ENCODE data around the gene OR4N2.
"Not testable (repeated sequence)": the region's sequence is repeated elsewhere in the genome, so short reads cannot be mapped to it uniquely, and the experiment has no call there.

The OR4N2 gene

DNA sequence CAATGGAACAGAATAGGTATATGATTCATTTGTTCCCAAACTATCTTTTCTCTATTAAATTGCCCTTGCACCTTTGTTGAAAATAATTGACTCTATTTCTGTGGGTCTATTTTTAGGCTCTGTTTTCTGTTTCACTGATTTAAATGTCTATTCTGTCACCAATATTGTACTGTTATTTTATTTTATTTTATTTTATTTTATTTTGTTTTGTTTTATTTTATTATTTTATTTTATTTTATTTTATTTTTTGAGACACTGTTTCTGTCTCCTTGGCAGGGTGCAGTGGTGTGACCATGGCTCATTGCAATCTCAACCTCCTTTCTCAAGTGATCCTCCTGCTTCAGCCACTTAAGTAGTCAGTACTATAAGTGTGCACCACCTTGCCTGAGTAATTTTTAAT lies 34.9 kb downstream of the OR4N2 start:
- DNase-seq: no peak

DNA sequence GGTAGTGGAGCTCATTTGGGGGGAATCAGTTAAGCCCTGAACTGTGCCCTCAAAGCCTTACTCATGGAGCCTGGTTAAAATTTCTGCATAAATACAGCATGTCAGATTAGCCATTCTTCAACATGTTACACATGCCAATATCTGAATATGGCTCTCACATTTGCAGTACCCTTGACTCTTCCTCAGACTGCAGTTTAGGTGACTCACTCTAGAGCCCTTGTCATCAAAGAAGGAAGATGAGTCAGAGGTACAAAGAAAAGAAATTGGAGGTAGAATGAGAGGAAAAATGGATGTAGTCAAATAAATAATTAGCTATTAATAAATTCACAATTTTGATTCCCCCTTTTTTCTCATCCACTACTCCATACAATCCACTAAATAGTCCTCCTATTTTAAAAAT lies 47.8 kb downstream of the OR4N2 start:
- DNase-seq: no peak

DNA sequence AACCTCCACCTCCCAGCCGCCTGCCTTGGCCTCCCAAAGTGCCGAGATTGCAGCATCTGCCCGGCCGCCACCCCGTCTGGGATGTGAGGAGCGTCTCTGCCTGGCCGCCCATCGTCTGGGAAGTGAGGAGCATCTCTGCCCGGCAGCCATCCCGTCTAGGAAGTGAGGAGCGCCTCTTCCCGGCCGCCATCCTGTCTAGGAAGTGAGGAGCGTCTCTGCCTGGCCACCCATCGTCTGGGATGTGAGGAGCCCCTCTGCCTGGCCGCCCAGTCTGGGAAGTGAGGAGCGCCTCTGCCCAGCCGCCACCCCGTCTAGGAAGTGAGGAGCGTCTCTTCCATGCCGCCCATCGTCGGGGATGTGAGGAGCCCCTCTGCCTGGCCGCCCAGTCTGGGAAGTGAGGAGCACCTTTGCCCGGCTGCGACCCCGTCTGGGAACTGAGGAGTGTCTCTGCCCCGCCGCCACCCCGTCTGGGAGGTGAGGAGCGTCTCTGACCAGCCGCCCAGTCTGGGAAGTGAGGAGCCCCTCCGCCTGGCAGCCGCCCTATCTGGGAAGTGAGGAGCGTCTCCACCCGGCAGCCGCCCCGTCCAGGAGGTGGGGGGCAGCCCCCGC lies 62.6 kb downstream of the OR4N2 start:
- DNase-seq: not testable (repeated sequence)

DNA sequence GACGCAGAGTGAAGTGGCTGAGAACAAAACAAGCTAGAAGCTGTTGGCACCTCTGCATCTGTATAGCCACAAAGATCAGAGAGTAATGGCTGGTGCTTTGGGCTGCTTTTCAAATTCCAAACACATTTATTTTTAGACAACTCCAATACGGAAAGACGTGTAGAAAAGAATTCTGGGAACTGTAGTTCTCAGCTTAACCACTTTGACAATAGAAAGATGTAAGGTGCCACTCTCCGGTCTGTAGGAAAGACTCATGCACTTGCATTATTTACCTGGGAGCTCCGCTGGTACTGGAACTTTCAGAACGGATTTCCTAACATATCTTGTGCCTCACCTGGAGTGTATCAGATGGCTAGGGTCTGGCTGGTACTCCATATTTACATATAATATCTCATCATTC lies 69.6 kb downstream of the OR4N2 start:
- DNase-seq: no peak

DNA sequence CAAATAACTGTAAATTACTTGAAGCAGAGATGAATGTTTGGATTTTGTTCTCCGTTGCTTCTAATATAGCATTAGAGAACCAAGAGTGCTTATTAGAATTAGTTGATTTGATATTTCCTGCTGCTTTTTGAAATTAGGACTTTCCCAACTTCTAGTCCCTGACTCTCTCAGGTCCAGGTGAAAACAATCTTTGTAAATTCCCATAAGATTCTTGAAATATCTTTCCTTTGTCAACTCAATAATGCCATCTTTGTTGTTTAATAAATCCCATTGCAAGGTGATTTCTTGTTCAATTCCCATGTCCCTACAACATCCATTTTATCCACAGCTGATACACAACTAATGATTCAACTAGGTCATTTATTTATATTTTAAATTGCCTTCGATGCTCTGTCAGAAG lies 71.3 kb downstream of the OR4N2 start, which contains the start of gene OR4K2:
OR4K2 (plus strand) TSS at position 301 of the 400 bp plus-strand sequence. CDS start 1,126 bp downstream, outside the sequence.
- no peak for DNase-seq

DNA sequence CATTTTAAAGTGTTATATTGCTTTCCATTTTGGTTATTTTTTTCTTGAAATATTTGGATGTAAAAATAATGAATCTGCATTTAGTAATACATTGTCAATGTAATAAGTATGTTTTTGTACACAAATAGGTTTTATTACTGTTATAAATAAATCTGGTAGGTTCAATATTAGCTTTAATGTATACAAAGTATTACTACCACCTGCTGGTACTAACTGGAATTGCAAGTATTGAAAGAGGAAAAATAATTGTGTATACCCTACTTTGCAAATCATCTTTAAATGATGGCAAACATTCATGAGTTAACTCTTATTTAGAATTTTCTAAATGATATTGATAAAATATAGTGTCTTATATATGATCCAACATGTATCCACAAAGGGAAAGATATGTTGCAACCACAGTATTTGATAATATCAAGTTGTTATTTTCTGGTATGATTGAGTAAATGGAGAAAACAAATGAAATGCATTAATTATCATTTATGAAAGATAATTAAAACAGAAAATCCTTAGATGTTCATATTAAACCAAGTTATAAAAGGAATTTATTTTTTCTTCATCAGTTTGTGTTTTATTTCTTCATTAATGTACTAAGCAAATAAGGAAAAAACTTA lies 74.6 kb downstream of the OR4N2 start:
- DNase-seq: peak; percentile 19
